Activated naive CD4-positive, alpha-beta T cell treated with Interleukin-2 at 50 U/mL for 16 hours (primary cell): Measurements from ENCODE around the gene PRIMA1.

Experiments used
- DNase-seq: peaks from one replicate; pipeline ENCODE4 v3.0.0-alpha.2; 2020

The PRIMA1 gene

GRCh38 chr14:93708311-93708734 is 80.0 kb downstream of the PRIMA1 start:
- DNase-seq = no peak

DNA sequence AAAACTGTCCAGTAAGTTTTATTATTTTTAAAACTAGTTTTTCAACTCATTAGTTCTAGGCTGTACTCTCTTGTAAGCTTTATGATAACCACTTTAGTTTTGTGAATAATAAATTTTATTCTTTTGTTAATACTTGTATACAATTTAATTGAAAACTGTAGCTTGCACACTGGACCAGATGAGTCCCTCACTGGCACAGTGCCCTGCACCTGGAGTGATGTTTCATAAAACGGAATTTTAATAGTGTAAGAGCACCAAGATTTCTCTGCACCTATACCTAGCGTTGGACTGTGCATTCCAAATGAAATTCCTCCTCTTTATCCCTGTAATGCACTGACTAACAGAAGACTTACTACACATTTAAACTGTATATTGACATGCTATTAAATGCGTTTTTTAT is 80.8 kb downstream of the PRIMA1 start:
- no peak for DNase-seq

GRCh38 chr14:93706360-93706955 is 81.8 kb downstream of the PRIMA1 start:
- no peak for DNase-seq

DNA sequence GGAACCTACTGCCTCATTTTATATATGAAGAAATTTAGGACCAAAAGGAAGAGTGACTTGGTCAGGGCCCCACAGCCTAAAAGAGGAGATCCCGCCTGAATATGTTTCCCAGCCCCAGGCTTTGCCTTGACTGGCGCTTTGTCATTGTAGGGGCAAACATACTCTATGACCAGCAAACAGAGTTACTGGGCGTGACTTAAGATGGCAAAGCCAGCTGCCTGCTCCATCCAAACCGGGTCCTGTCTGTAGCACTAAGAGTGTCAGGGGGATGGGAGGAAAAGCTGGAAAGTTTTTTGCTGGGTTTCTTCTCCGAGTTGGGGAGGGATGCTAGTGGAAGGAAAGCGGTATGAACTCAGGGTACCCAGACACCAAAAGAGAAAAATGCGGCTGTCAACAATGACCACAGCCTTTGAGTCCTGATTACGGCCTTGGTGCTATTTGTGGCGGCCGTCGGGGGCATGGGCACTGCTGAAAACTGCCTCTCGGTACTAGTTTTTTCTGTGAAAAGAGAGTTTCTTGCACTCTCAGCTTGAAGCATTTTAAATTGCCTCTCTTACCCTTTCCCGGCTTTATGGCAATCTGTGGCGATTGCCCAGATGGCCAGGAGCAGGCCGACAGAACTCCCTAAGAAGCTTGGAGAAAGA is 82.7 kb downstream of the PRIMA1 start:
- no peak for DNase-seq

DNA sequence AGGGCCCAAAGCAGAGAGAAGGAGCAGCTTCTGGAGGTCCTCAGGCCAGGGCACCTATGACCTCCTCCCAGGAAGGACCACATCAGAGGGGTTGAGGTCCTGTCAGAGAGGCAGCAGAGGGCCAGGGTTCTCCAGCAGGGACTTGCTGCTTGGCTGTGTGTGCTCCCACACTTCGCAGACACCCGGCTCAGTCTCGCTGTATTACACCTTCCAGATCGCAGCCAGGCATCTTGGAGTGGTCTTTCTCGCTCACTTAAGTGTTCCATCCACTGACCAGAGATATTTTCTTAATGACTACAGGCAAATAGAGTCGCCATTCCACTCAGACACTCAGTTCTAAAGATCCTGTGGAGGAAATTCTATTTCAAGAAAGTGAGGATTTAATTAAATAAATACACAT is 84.3 kb downstream of the PRIMA1 start:
- no peak for DNase-seq

DNA sequence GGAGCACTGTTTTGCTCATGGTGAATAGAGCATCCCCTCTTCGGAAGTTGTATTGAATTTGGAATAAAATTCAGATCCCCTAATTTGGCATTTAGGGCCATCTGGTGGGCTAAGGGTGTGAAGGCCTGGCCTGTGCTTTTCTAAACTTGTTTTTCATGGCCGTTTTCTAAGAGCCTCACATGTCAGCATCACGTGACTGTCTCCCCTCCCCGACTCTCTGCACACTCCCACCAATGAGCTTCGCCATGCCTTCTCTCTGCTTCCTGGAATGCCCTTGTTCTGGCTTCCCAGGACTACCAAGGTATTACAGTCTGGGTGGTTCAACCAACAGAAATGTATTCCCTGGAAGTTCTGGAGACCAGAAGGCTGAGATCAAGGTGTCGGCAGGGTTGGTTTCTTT is 85.3 kb downstream of the PRIMA1 start:
- DNase-seq = no peak

DNA sequence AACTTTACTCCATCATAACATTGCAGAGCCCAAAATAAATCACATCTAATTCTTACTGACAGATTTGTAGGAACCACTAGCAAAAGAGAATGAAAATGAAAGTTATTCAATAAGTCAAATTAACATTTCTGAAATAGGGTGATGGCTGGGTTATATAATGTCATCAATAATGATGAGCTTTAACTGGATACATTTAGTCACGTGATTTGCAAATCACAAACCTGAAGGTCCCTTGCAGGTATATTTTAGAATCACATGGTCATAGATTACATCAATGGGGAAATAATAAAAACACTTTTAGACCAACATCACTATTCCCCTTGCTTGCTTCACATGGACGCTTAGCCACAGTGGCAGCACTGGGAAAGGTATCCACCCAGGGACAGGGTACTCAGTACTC is 86.7 kb downstream of the PRIMA1 start:
- DNase-seq = no peak

DNA sequence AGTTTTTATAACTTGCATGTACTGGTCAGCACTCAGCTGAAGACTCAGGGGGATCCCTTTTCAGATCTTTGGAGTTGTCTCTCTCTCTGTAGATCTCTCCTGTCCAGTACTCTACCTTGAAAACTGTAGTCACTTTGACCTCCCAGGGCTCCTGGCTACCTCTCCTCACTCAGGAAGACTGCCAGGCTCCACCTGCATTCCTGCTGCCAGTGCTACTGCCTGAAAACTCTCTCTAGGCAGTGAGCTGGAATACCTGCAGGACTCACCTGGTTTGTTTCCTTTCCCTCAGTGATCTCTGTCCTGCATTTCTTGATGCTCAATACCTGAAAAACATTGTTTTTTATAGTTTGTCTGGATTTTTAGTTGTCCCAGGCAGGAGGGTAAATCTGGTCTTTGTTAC is 87.4 kb downstream of the PRIMA1 start:
- no peak for DNase-seq

- no peak for DNase-seq
Measured at GRCh38 chr14:93693914-93694313, 94.4 kb downstream of the PRIMA1 start.

GRCh38 chr14:93691042-93691780 is 97.1 kb downstream of the PRIMA1 start:
- DNase-seq = no peak

- DNase-seq = no peak
Measured at GRCh38 chr14:93690146-93690545, 98.1 kb downstream of the PRIMA1 start.

GRCh38 chr14:93688820-93689219 is 99.5 kb downstream of the PRIMA1 start:
- DNase-seq = no peak

DNA sequence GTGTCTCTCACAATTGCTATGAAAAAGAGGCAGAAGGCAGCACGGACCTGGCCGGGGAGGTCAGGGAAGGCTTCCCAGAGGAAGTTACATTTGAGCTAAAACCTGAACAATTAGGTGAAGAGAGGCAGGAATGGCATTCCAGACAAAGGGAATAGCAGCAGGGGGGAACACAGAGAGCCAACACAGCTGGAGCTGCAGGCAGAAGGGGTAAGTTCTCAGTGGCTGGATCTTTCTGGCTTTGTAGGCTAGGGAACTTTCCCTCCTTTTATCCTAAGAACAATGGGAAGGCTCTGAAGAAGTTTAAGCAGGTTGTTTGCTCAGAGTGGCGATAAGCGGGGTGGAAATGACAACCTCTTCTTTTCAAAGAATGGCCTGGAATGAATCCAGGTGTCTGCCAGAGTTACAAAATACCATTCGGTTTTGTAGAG is 100.0 kb downstream of the PRIMA1 start:
- no peak for DNase-seq

DNA sequence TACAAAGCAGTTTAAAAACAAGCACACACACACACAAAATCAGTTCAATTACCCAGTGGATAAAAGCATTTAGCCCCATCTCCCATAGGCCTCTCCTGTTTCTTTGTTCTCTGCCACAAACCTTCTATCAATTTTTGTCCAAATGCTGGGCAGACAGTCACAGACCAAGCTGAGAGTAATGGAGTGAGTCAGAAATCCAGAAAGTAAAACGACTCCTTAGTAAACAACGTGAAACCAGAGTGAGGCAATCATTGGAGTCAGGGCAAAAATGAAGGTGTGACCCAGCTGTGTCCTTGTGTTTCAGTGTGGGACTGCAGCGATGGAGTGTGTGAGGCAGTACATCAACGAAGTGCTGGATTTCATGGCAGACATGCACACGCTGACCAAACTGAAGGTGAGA is 102.0 kb downstream of the PRIMA1 start:
- no peak for DNase-seq

DNA sequence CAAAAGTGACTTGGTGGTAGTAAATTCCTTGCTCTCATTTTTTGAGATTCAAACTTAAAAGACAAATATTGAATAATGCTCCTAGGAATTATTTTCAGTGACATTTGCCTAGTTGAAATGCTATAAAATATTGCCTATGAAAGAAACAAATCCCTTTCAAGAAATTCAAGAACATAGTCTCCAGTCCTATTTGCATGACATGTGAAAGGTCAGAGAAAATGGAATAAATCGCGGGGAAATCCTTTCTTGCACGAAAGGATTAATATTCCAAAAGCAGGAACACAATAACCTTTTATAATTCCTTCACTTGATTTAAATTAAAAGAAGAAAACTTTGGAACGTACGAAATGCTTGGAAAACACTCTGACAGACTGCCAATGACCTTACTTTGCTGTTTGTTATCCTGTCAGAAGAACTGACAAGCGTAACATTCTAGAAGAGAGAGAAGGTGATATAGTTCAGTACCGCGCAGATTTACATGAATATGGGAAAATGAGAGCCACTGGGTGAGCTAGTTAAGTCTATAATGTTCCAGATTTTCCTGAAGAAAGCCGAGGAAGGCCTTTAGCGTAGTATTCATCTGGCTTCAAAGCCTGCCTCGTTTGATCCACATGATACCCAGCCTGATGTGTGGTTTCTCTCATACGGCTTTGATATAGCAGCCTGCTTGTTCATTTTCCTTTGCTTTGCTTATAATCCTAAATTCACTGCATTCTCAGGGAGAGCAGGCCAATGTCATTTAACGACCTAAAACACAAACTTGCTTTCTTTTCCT is 103.0 kb downstream of the PRIMA1 start:
- DNase-seq = no peak

GRCh38 chr14:93683226-93683625 is 105.1 kb downstream of the PRIMA1 start:
- no peak for DNase-seq

- no peak for DNase-seq
Measured at GRCh38 chr14:93682459-93682858, 105.8 kb downstream of the PRIMA1 start.

DNA sequence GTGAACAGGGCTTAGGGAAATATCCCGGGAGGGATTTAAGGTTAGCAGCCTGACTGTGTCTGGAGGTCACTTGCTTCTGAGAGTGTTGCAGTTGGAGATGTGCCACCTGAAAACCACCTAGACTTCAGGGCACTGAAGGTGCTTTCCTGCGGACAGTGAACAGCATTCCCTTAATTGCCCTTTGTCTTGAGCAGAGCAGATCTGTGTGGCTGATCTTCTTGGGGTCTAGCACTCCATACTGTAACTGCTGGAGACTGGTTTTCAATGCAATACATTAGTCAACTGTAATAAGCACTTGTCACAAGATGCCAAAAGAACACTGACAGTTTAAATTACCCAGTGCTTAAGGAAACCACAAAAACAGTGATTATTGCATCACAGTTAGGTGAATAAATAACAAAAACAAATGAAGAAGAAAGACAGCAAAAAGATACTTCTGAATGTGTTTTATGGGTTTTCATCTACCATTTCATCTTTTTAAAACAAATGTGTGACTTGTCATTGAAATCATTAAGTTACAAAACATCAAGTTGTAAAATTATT is 111.8 kb downstream of the PRIMA1 start:
- no peak for DNase-seq

DNA sequence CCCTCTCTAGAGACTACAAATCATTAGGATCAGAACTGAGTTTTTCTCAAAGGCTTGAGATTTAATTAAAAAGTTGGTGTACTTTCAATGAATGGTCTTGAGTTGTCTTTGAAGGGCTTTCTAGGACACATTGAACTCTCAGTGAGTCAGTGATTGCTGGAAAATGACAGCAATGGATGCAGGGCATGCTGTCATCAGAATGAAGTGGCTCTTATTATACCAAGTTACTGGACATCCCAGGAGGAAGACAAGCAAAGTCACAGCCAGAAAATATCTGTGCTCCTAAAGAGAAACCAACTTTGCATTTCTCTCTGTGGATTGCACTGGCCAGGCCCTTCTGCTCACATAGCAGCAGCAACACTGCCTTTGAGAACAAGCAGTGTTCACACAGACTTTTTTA is 112.6 kb downstream of the PRIMA1 start:
- no peak for DNase-seq

DNA sequence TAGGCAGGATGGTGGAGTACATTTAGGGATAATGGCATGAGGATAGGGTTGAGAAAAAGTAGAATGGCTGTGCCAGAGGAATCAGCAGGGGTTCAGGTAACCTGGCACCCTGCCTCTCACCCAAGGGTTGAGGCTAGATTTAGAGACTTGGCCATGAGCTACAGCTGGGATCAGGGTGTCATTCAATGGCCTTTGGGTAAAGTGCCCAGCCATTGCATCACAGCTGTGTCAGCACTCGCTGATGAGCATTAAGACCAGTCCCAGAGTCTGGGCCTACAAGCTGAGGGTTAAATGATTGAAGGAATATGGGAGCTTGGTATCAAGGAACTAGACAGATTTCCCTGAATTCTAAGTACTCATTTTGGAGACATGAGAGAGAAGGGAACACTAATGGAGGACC is 113.9 kb downstream of the PRIMA1 start:
- DNase-seq = no peak

DNA sequence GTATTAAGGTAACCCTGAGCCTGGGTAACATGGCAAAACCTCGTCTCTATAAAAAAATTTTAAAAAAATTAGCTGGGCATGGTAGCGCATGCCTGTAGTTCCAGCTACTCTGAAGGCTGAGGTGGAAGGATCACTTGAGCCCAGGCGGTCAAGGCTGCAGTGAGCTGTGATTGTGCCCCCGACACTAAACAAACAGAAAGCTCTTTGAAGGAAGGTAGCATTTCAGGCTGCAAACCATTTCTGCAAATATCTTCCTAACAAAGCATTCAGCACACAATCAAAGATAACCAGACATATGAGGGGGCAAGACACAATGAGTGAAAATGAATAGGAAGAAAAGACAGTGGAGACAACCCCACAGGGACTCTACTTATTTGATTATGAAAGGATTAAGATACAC is 118.7 kb downstream of the PRIMA1 start:
- no peak for DNase-seq
